ENCODE data around the gene IGLL1.

IGLL1 gene

GRCh38 chr22:23527971-23528740 is 51.9 kb downstream of the IGLL1 start:
- no peak for DNase-seq (ENCODE audit: low read depth)

- no peak for DNase-seq (ENCODE audit: low read depth)
Measured at GRCh38 chr22:23526596-23527316, 53.3 kb downstream of the IGLL1 start.

DNA sequence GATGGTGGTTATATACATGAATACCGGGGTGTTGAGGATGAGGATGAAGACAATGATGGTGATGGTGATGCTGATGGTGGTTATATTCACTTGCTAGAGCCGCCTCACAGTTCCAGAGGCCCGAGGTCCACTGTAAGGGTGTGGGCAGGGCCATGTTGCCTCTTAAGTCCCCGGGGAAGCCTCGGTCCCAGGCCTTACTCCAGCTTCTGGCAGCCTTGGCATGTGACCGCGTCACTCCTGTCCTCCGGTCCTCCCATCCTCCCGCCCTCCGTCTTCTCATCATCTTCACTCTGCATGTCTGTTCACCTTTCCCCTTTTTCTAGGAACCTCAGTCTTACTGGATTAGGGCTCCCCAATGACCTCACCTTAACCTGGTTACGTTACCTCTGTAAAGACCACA is 54.6 kb downstream of the IGLL1 start:
- no peak for DNase-seq (ENCODE audit: low read depth)

- DNase-seq (ENCODE audit: low read depth): no peak
Measured at GRCh38 chr22:23524226-23524625, 55.9 kb downstream of the IGLL1 start.

GRCh38 chr22:23523713-23524112 is 56.4 kb downstream of the IGLL1 start:
- no peak for DNase-seq (ENCODE audit: low read depth)
